GM18870 (cell line): ENCODE data around the gene RSPH1.

Source experiments
- ATAC-seq: cut with Tn5 transposase; IDR thresholded peaks from one replicate; pipeline ENCODE4 v1.9.1; 2021; ENCODE audit warnings: moderate library complexity; ENCODE audit not compliant: unreplicated experiment

RSPH1 gene

GRCh38 chr21:42496120-42496838 lies at the start of gene RSPH1:
Gene RSPH1, minus strand, starts transcription at chr21:42496224. Its CDS starts 38 bp downstream, at chr21:42496186.
- ATAC-seq: peak; percentile 94

GRCh38 chr21:42545745-42546144 lies 49.7 kb upstream of the RSPH1 start:
- ATAC-seq: no peak

GRCh38 chr21:42545317-42545716 lies 49.3 kb upstream of the RSPH1 start:
- no peak for ATAC-seq

- no peak for ATAC-seq
These were observed 48.5 kb upstream of the RSPH1 start for GRCh38 chr21:42544544-42544943.

- no peak for ATAC-seq
These were observed 47.3 kb upstream of the RSPH1 start for GRCh38 chr21:42543106-42543847.

GRCh38 chr21:42542596-42542995 lies 46.6 kb upstream of the RSPH1 start:
- no peak for ATAC-seq

GRCh38 chr21:42542196-42542595 lies 46.2 kb upstream of the RSPH1 start:
- no peak for ATAC-seq

- no peak for ATAC-seq
These were observed 45.6 kb upstream of the RSPH1 start for GRCh38 chr21:42541618-42542017.

GRCh38 chr21:42541174-42541573 lies 45.1 kb upstream of the RSPH1 start:
- no peak for ATAC-seq

GRCh38 chr21:42540396-42540795 lies 44.4 kb upstream of the RSPH1 start:
- ATAC-seq: no peak

- no peak for ATAC-seq
These were observed 43.9 kb upstream of the RSPH1 start for GRCh38 chr21:42539931-42540343.

- no peak for ATAC-seq
These were observed 43.3 kb upstream of the RSPH1 start for GRCh38 chr21:42539342-42539741.

GRCh38 chr21:42538479-42539275 lies 42.7 kb upstream of the RSPH1 start:
- no peak for ATAC-seq

GRCh38 chr21:42537106-42537742 lies 41.2 kb upstream of the RSPH1 start:
- no peak for ATAC-seq

GRCh38 chr21:42536601-42537000 lies 40.6 kb upstream of the RSPH1 start:
- ATAC-seq: no peak

- ATAC-seq: peak; percentile 53
These were observed 39.7 kb upstream of the RSPH1 start for GRCh38 chr21:42535602-42536171.

- peak; percentile 42 for ATAC-seq
These were observed 38.7 kb upstream of the RSPH1 start for GRCh38 chr21:42534421-42535378.

- no peak for ATAC-seq
These were observed 37.9 kb upstream of the RSPH1 start for GRCh38 chr21:42533963-42534355.

- ATAC-seq: no peak
These were observed 37.4 kb upstream of the RSPH1 start for GRCh38 chr21:42533306-42533962.
